Stomach (tissue), 4 donors: Measurements from ENCODE around the gene TRAPPC8.

Experiments
- EP300 ChIP-seq: sonication (generic); formaldehyde crosslinking; IDR thresholded peaks from one replicate; pipeline ENCODE4 v1.6.1; 2017; ENCODE audit warnings: antibody characterized with exemption
- POLR2A ChIP-seq, 4 donors: fragments of 450-650 bp; IDR thresholded peaks; one replicate each; pipeline ENCODE4 v1.6.1; 2016; ENCODE audit warnings: antibody characterized with exemption in 4 of 4, control low read depth in 2 of 4, mild to moderate bottlenecking in 1 of 4, moderate library complexity in 1 of 4
- POLR2AphosphoS5 ChIP-seq, 3 donors: sonication (generic); formaldehyde crosslinking; IDR thresholded peaks; one replicate each; pipeline ENCODE4 v1.6.1; 2016; ENCODE audit warnings: antibody characterized with exemption in 3 of 3
- TF ChIP-seq, protein P1 (sequence below), 7 experiments: fragments of 450-650 bp in 4 of 7; fragments of 200-600 bp in 3 of 7; sonication (generic) in 3 of 7; IDR thresholded peaks; one replicate each; pipeline ENCODE4 v1.5.1; 2016 to 2019; ENCODE audit warnings: antibody characterized with exemption in 7 of 7, control low read depth in 2 of 7, mild to moderate bottlenecking in 1 of 7

DNA sequence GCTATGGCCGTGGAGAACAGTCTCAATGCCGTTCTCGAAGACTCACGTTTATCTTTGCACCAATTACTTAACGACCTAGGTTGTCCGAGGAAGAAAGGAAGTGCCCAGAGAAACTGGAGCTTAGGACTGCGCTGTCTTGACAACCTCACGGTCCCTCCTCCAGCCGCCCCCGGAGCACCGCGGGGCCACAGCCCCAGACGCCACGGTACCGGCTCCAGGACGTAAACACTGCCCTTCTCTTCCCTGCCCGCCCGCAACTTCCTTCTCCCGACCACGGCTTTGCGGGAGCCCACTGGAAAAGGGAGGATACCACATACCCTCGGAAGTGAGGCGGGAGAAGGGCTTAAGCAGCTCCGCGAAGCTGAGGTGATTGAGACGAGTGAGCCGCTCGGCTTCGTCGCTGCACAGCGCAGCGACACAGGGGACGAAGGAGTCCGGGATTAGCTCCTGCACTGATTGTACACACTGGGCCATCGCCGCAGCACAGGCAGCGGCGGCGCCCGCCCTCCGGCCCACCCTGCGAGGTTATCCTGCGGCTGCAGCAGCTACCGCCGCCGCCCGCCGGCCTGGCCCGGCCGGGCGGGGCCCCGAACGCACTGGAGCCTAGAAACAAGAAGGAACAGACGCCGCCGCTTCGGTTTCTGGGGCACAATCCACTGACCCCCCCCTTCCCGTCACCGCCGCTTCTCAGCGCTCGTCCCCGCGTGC is 483 bp downstream of the TRAPPC8 start:
- TF ChIP-seq, protein P1, sequence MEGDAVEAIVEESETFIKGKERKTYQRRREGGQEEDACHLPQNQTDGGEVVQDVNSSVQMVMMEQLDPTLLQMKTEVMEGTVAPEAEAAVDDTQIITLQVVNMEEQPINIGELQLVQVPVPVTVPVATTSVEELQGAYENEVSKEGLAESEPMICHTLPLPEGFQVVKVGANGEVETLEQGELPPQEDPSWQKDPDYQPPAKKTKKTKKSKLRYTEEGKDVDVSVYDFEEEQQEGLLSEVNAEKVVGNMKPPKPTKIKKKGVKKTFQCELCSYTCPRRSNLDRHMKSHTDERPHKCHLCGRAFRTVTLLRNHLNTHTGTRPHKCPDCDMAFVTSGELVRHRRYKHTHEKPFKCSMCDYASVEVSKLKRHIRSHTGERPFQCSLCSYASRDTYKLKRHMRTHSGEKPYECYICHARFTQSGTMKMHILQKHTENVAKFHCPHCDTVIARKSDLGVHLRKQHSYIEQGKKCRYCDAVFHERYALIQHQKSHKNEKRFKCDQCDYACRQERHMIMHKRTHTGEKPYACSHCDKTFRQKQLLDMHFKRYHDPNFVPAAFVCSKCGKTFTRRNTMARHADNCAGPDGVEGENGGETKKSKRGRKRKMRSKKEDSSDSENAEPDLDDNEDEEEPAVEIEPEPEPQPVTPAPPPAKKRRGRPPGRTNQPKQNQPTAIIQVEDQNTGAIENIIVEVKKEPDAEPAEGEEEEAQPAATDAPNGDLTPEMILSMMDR (IDR thresholded peaks at IDR 0.05): no peak
- TF ChIP-seq POLR2AphosphoS5 (IDR thresholded peaks at IDR 0.05): no peak
- TF ChIP-seq POLR2A (IDR thresholded peaks at IDR 0.05): no peak
- no peak for TF ChIP-seq EP300
